GM19025 (cell line): ENCODE measurements around the gene SIRPA.

Source experiments
- ATAC-seq: cut with Tn5 transposase; IDR thresholded peaks from one replicate; pipeline ENCODE4 v1.9.1; 2021; ENCODE audit warnings: mild to moderate bottlenecking, low read depth, moderate library complexity; ENCODE audit not compliant: unreplicated experiment

SIRPA gene

DNA sequence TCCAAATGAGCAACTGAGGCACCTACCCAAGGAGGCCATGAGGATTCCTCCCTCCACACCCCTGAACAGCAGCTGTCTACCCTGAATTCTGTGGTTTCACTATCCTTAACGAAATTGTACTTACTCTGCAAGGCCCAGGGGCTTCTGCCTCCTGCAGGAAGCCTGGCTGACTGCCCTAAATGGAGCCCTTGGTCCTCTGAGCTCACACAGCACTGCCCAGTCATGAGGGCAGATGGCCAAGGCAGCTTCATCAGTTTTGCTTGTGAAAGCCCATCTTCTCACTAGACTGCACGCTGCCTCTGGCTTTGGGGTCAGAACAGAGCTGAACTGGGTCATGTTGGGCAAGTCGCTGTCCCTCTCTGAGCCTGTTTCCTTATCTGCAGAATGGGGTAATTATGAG lies 26.4 kb upstream of the SIRPA start:
- no peak for ATAC-seq

- no peak for ATAC-seq
Measured at GRCh38 chr20:1870323-1870722, 24.9 kb upstream of the SIRPA start.

DNA sequence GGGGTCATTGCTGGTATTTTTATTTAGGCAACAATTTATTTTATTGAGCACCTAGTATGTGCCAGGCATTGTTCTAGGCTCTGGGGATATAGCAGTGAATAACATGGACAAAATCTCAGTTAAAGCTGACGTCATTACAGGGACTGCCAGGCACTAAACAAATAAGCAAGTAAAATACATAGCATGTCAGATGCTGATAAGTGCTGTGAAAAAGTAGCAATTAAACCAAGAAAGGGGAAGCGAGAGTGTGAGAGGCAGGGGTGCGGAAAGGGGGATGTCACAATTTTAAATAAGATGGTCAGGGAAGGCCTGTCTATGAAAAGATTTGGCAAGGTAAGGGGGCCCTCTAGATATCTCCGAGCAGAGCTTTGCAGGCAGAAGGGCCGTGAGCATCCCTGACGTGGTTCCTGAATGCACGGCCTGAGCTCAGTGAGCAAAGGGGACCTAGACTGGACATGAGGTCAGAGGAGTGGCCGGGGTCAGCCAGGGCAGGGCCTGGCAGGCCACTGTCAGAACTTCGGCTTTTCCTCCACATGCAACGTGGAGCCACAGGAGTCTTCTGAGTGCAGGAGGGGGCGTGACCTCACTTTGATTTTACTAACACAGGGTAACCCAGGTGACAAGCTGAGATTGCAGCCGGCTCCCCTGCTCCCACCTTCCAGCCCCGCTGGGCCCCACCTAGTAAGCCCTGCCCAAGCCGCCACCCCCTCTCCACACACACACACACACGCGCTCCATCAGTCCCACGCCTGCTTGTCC lies 24.2 kb upstream of the SIRPA start:
- no peak for ATAC-seq

DNA sequence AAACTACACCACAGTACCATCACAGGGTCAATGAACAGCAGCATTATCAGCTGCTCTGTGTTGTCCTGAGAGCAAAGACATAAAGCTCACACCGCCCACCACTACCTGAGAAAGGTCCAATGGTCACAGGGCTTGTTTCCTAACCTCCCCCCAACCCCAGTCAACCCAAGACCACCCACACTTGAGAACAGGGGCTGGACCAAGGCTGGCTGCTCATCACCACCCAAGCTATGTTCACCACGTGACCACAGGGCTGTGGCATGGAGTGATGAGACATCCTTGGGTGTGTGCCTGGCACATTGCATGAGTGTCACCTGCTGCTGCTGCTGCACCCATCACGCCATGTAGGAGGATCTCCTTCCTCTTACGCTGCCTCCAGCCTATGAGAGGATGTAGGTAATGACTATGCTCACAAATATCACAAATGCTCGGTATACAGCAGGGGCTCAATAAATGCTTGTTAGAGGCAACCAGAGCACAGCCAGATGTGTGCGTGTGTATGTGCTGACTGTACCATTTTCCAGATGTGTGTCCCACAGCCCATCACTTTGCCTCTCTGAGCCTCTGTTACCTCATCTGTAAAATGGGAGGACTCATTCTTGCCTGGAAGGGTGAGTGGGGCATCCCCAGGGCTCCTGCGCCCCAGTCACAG lies 23.3 kb upstream of the SIRPA start:
- no peak for ATAC-seq

DNA sequence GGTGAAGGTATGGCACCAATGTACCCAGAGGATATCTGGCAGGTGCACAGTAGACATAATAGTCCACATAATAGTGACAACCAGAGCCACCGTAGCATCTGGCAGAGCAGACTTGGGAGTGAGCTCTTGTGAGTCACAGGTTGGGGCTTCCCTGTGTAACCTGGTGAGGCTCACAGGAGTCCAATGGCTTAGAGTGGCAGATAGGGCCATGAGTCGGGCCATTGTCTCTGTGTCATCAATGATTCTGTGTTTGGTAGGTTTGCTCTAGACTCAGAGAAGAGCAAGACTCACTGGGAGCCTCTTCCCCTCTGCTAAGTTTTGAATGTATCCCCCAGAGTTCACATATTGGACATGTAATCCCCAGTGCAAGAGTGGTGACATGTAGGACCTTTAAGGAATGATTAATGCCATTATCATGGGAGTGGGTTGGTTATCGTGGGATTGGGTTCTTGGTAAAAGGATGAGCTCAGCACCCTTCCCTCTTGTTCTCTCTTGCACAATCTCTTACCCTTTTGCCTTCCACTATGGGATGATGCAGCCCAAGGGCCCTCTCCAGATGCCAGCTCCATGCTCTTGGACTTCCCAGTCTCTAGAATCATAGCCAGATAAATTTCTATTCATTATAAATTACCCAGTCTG lies 22.6 kb upstream of the SIRPA start:
- ATAC-seq: no peak

GRCh38 chr20:1874450-1875182 lies 20.6 kb upstream of the SIRPA start:
- no peak for ATAC-seq

DNA sequence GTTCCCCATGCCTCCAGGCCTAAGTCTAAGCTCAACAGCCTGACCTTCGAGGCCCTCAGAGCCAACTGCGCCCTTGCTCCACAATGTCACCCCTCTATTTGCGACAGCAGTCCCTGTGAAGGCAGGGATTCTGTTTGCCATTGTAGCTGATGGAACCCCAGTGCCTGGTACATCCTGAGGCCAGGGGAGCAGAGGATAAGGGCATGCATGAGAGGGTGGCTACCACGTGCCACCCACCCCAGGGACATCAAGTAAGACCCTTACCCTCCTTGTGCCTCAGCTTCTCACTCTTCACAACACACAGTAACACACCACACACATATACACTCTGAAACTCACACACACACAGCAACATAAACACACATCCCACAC lies 20.0 kb upstream of the SIRPA start:
- no peak for ATAC-seq

DNA sequence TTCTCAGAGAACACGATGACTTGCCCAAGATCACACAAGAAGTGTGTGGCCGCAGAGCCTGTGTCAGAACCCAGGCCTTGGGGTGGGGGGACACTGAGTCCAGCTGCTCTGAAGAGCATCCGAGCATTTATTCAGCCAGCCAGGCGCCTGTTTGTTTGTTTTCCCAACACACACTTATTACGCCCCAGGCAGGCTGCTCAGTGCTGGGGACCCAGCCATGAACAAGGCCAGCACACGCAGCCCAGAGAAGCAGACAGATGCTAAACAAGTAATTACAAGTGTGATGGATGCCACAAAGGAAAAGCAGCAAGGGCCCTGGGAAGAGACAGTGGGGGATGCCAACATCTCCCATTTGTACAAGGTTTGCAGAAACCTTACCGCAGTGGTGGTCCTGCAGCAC lies 19.4 kb upstream of the SIRPA start:
- no peak for ATAC-seq

DNA sequence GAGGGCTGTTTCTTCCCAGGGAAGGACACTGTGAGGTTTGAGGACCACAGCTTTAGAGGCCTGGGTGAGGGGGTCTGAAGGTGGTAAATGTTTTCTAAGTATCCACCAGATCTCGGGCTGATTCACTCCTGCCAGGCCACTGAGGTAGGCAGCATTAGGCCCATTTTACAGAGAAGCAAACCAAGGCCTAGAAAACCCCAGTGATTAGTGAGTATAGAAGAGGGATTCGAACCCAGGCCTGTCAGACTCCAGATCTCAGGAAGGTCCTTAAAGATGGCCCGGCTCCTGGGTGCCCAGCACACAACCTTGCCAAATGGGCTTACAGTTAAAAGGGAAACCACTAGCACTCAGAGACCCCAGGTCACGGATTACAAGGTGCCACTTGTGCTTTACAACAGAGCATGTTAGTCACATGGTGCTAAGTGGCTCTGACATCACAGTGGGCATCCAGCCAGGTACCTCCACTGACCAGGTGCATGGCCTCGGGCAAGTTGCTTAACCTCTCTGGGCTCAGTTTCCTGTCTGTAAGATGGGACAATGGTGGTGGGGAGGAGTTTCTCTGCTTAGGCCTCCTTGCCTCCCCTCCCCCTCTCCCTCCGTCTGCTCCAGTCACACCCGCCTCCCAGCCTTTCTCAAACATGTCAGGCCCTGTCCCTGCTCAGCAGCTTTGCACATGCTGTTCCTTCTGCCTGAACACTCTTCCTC lies 18.8 kb upstream of the SIRPA start:
- ATAC-seq: no peak

GRCh38 chr20:1876975-1877608 lies 18.1 kb upstream of the SIRPA start:
- no peak for ATAC-seq

DNA sequence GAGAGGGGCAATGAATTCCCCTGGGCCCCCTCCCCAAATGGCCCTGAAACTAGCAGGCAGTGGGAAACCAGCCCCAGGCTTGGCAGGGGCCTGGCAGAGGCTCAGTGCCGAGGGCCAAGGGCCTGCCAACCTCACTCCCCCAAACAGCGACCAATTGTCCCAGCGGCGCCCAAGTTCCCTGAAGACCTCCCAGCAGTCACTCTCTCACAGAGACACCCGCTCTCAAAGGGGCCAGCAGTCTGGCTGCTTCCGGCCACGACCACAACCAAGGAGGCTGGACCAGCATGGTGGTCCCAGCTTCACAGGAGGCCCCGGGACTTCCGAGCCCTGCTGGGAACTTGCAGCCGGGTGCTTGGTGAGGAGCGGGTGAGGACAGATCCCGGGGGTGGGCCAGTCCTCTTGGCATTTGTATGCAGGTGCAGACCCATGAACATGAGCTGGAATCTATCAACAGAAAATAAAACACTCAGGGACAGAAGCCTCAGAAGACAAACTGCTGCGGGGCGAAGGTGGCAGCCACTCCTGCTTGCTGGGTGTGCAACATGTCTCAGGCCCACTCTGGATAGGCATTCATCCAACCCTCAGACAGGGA lies 17.5 kb upstream of the SIRPA start:
- no peak for ATAC-seq

- ATAC-seq: no peak
Measured at GRCh38 chr20:1879369-1879768, 15.8 kb upstream of the SIRPA start.

- ATAC-seq: no peak
Measured at GRCh38 chr20:1879934-1880333, 15.3 kb upstream of the SIRPA start.

- ATAC-seq: no peak
Measured at GRCh38 chr20:1880529-1881239, 14.5 kb upstream of the SIRPA start.

GRCh38 chr20:1881240-1881835 lies 13.9 kb upstream of the SIRPA start:
- ATAC-seq: no peak

- ATAC-seq: no peak
Measured at GRCh38 chr20:1882026-1882425, 13.2 kb upstream of the SIRPA start.

DNA sequence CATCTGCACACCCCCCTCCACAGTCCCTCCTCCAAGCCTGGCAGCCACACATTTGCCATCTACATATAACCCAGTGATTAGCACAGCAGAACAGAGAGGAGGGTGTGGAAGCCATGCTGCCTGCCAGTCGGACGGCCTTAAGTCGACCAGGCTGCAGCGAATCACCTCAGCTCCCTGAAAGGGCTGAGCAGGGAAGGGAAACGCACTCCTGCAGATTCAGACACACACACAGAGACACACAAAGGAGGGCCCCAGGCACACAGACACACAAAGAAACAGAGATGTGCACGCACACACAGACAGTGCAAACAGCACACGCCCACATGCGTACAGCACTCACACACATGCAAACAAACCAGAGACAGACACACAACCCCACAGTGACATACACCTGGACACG lies 11.2 kb upstream of the SIRPA start:
- no peak for ATAC-seq

DNA sequence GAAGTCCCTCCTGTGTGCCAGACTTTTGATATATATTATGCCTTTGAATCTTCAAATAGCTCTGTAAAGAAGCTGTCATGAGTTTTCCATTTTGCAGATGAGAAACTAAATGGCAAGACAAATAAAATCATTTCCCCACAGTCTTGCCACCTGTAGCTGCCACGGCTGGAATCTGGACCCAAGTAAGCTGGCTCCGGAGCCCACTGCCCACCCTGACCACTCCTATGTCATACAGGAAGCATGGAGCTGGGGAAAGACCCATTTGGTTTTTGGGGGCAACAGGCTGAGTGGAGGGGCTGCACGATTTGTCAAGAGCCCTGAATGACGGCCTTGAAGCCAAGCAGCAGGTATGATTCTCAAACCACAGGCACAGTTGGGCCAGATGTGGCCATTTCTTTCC lies 10.0 kb upstream of the SIRPA start:
- no peak for ATAC-seq
